GM13976 (cell line): Measurements from ENCODE around the gene FGG.

Experiments
- DNase-seq: peaks from one replicate; pipeline ENCODE4 v3.0.0; 2012; ENCODE audit warnings: low spot score
- in situ Hi-C: fragments of 300-500 bp; cut with MboI; formaldehyde crosslinking; loops from one replicate; pipeline ENCODE4 v1.12.0; 2022; ENCODE audit warnings: low sequenced_read_pairs, mixed read lengths, inconsistent platforms; ENCODE audit not compliant: unreplicated experiment
- TF ChIP-seq, protein P1 (sequence below): IDR thresholded peaks from 2 replicates; pipeline ENCODE4 v1.5.1; 2012; ENCODE audit warnings: borderline replicate concordance, mild to moderate bottlenecking; ENCODE audit not compliant: insufficient read depth; ENCODE audit errors: extremely low read depth, missing control alignments, control extremely low read depth

Gene FGG

DNA sequence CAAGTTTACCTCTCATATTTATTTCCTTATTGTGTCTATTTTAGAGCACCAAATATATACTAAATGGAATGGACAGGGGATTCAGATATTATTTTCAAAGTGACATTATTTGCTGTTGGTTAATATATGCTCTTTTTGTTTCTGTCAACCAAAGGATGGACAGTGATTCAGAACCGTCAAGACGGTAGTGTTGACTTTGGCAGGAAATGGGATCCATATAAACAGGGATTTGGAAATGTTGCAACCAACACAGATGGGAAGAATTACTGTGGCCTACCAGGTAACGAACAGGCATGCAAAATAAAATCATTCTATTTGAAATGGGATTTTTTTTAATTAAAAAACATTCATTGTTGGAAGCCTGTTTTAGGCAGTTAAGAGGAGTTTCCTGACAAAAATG, 43.4 kb downstream of the FGG start:
- DNase-seq: no peak
- in situ Hi-C loops: no loop called here
- TF ChIP-seq, protein P1, sequence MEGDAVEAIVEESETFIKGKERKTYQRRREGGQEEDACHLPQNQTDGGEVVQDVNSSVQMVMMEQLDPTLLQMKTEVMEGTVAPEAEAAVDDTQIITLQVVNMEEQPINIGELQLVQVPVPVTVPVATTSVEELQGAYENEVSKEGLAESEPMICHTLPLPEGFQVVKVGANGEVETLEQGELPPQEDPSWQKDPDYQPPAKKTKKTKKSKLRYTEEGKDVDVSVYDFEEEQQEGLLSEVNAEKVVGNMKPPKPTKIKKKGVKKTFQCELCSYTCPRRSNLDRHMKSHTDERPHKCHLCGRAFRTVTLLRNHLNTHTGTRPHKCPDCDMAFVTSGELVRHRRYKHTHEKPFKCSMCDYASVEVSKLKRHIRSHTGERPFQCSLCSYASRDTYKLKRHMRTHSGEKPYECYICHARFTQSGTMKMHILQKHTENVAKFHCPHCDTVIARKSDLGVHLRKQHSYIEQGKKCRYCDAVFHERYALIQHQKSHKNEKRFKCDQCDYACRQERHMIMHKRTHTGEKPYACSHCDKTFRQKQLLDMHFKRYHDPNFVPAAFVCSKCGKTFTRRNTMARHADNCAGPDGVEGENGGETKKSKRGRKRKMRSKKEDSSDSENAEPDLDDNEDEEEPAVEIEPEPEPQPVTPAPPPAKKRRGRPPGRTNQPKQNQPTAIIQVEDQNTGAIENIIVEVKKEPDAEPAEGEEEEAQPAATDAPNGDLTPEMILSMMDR: no peak

DNA sequence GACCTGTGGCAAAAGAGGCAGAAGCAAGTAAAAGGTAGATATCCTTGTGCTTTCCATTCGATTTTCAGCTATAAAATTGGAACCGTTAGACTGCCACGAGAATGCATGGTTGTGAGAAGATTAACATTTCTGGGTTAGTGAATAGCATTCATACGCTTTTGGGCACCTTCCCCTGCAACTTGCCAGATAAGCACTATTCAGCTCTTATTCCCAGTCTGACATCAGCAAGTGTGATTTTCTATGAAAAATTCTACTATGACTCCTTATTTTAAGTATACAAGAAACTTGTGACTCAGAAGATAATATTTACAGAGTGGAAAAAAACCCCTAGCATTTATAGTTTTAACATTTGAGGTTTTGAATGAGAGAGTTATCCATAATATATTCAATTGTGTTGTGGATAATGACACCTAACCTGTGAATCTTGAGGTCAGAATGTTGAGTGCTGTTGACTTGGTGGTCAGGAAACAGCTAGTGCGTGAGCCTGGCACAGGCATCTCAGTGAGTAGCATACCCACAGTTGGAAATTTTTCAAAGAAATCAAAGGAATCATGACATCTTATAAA, 45.7 kb downstream of the FGG start:
- in situ Hi-C loops: no loop called here
- TF ChIP-seq, protein P1: no peak
- DNase-seq: no peak

DNA sequence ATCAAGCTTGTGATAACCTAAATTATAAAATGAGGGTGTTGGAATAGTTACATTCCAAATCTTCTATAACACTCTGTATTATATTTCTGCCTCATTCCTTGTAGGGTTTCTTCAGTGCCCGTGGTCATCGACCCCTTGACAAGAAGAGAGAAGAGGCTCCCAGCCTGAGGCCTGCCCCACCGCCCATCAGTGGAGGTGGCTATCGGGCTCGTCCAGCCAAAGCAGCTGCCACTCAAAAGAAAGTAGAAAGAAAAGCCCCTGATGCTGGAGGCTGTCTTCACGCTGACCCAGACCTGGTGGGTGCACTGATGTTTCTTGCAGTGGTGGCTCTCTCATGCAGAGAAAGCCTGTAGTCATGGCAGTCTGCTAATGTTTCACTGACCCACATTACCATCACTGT, 46.8 kb downstream of the FGG start:
- DNase-seq: no peak
- in situ Hi-C loops: no loop called here
- TF ChIP-seq, protein P1: no peak

DNA sequence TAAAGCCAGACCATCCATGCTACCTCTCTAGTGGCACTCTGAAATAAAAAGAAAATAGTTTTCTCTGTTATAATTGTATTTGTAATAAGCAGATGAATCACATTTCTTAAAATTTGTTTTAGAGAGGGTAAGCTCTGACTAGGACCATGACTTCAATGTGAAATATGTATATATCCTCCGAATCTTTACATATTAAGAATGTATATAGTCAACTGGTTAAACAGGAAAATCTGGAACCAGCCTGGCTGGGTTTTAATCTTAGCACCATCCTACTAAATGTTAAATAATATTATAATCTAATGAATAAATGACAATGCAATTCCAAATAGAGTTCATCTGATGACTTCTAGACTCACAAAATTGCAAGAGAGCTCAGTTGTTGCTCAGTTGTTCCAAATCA, 48.1 kb downstream of the FGG start:
- TF ChIP-seq, protein P1: no peak
- in situ Hi-C loops: no loop called here
- no peak for DNase-seq

DNA sequence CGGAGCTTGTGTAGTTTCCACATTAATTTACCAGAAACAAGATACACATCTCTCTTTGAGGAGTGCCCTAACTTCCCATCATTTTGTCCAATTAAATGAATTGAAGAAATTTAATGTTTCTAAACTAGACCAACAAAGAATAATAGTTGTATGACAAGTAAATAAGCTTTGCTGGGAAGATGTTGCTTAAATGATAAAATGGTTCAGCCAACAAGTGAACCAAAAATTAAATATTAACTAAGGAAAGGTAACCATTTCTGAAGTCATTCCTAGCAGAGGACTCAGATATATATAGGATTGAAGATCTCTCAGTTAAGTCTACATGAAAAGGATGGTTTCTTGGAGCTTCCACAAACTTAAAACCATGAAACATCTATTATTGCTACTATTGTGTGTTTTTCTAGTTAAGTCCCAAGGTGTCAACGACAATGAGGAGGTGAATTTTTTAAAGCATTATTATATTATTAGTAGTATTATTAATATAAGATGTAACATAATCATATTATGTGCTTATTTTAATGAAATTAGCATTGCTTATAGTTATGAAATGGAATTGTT, 49.7 kb downstream of the FGG start, which contains the start of gene FGB:
FGB (plus strand) TSS at position 315 of the 558 bp plus-strand sequence; CDS start at position 323, 8 bp downstream.
- in situ Hi-C loops: no loop called here
- TF ChIP-seq, protein P1: no peak

DNA sequence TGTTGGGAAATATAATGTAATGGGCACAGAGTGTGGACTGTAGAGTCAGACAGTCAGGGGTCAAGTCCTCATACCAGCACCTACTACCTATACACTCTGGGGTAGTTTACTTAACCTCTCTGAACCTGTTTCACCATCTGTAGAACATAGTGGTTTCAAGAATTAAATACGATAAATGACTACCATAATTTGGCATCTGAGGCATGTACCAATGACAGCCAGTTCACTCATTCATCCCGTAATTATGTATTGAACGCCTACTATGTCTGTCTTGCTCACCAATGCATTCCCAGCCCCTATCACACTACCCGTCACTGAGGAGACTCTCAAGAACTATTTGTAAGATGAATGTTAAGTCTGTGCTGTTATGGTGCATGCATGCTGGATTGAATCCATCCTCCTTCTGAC, 51.6 kb downstream of the FGG start:
- in situ Hi-C loops: no loop called here
- TF ChIP-seq, protein P1: no peak
- no peak for DNase-seq

More for the DNA sequence above, 49.7 kb downstream of the FGG start, which contains the start of gene FGB:
- DNase-seq: no peak
